ENCODE results near the gene MAGEH1.
"Not testable (repeated sequence)": the region's sequence is repeated elsewhere in the genome, so short reads cannot be mapped to it uniquely, and the experiment has no call there.

The MAGEH1 gene, protein sequence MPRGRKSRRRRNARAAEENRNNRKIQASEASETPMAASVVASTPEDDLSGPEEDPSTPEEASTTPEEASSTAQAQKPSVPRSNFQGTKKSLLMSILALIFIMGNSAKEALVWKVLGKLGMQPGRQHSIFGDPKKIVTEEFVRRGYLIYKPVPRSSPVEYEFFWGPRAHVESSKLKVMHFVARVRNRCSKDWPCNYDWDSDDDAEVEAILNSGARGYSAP

DNA sequence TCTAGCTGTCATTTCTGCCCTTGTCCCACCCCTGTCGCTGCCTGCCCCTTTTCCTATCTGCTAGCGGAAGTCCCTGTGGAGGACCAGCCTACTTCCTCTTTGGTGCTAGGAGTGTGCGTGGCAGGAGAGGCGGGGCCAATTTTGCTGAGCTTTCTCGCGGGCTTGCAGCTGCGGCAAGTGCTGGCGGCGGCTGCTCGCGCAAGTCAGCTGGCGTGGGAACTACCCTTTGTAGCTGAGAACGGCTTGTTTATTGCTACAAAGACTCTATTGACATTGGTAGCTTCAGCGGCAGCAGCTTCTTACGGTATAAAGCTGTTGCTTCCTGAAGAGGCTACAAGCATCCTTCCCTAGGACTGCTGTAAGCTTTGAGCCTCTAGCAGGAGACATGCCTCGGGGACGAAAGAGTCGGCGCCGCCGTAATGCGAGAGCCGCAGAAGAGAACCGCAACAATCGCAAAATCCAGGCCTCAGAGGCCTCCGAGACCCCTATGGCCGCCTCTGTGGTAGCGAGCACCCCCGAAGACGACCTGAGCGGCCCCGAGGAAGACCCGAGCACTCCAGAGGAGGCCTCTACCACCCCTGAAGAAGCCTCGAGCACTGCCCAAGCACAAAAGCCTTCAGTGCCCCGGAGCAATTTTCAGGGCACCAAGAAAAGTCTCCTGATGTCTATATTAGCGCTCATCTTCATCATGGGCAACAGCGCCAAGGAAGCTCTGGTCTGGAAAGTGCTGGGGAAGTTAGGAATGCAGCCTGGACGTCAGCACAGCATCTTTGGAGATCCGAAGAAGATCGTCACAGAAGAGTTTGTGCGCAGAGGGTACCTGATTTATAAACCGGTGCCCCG lies at the start of gene MAGEH1:
TSS of gene MAGEH1 (plus strand) at position 138 of the 843 bp plus-strand sequence. CDS start at position 386, 248 bp downstream.
- peak; percentile 62 to 71 for DNase-seq (ENCODE audit: low read depth in 2 of 2)

DNA sequence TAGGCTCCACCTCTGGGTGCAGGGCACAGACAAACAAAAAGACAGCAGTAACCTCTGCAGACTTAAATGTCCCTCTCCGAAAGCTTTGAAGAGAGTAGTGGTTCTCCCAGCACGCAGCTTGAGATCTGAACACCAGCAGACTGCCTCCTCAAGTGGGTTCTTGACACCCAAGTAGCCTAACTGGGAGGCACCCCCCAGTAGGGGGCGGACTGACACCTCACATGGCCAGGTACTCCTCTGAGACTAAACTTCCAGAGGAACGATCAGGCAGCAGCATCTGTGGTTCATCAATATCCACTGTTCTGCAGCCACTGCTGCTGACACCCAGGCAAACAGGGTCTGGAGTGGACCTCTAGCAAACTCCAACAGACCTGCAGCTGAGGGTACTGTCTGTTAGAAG lies 24.8 kb upstream of the MAGEH1 start:
- not testable (repeated sequence) for DNase-seq (ENCODE audit: low read depth in 2 of 2)

DNA sequence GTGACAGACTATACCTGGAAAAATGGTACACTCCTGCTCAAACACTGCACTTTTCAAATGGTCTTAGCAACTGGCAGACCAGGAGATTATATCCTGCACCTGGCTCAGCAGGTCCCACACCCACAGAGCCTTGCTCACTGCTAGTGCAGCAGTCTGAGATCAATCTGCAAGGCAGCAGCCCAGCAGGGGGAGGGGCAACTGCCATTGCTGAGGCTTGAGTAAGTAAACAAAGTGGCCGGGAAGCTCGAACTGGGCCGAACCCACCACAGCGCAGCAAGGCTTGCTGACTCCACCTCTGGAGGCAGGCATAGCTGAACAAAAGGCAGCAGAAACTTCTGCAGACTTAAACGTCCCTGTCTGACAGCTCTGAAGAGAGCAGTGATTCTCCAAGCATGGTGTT lies 8.5 kb upstream of the MAGEH1 start:
- not testable (repeated sequence) for DNase-seq (ENCODE audit: low read depth in 2 of 2)

DNA sequence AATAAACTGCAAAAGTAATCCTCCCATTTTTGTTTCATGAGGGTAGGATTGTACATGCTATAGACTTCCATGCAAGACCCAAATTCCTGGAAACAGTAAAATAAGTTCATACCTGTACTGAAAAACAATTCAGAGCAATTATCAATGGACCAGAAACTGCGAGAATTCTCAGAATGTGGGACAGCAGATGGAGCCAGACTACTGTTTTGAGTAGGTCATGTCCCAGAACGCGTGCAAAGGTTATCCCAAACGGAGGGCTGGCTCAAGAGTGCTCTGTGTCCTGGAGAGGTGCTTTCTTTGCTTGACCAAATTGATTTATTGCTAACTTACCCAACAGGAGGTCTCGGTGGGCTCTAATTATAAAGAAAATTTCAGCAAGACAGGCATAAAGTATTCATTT lies 1.7 kb upstream of the MAGEH1 start:
- DNase-seq (ENCODE audit: low read depth in 2 of 2), result no peak

DNA sequence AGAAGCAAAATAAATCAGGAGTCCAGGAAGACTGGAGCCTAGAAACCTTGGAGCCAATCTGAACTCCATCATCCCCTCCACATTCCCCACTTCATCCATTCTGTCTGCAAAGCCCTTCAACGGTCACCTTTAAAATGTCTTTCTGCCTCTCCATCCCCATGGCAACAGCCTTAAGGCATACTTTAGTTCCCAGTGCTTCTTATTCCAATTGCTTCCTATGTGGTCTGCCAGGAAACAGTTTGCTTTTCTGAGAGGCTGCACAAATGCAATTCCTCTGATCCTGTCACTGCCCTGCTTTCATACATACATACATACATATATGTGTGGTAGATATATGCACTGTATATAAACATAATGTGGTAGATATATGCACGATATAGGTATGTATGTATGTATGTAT lies 786 bp upstream of the MAGEH1 start:
- DNase-seq (ENCODE audit: low read depth in 2 of 2), result no peak

DNA sequence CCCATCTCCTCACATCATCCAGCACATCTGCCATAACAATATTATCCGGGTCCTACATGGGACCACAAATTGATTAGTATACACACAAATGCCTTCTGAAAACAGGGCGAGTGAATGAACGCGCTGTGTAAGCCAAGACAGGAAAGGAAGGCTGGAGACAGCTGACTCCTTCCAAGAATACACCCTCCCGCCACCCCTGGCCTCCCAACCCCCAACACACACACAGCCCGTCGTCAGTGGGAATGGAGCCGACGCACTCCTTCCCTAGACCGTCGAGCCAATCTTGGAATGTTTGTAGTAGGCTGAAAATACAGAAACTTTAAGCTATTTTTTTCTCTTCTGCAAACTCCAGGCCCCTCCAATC lies 319 bp upstream of the MAGEH1 start:
- DNase-seq (ENCODE audit: low read depth in 2 of 2), result no peak

DNA sequence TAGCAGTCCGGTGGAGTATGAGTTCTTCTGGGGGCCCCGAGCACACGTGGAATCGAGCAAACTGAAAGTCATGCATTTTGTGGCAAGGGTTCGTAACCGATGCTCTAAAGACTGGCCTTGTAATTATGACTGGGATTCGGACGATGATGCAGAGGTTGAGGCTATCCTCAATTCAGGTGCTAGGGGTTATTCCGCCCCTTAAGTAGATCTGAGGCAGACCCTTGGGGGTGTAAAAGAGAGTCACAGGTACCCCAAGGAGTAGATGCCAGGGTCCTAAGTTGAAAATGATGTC lies 852 bp downstream of the MAGEH1 start:
- no peak for DNase-seq (ENCODE audit: low read depth in 2 of 2)

DNA sequence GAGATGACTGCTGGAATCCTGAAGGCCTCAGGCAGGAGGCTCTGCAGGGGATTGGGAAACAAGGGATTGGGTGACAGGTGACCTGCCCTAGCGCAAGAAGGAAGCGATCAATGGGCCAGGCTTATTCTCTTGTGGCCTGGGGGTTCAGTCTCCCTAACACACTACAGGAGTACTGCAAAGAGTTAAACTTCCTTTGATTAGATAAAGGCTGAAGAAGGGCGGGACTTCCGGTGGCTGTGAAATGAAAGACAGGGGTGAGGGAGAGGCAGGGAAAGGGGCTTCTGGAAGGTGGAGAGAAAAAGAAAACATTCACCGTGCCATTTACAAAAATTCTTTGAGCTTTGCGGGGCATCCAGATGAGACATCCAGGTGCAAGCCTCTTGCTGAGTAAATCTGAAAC lies 3.8 kb downstream of the MAGEH1 start:
- DNase-seq (ENCODE audit: low read depth in 2 of 2), result not testable (repeated sequence)

DNA sequence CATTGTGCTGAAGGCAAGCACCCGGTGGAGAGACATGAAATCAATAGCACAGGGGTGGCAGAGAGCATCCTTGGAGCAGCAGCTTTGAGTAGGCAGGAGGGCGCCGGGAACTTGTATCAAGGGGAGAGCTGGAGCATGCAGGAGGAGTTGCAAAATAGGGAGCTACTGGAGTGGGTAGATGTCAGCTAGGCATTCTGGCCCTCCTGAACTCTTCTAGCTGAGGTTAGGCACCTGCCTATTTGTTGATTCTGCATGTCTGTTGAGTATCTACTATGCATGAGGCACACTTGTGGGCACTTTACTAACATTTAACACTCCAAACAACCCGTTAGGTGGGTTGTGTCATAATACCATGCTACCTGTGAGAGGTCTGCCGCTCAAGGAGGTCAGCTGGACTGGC lies 7.5 kb downstream of the MAGEH1 start:
- not testable (repeated sequence) for DNase-seq (ENCODE audit: low read depth in 2 of 2)

DNA sequence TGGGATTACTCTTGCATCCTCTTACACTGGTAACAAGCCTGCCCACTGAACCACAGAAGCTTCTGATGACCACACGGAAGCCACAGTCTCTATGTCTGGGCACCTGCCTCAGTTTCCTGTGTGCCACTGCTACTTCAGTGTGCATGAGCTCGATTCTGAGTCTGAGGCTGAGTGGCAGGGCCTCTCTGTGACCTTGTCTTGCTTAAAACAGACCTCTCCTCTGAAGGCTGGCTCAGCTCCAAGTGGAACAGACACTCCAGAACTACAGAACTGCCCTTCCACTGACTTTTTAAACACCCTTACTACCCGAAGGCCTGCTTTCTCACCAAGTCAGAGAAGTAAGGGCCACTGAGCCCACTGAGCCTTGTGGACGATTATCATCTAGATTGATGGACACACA lies 8.0 kb downstream of the MAGEH1 start:
- not testable (repeated sequence) for DNase-seq (ENCODE audit: low read depth in 2 of 2)

DNA sequence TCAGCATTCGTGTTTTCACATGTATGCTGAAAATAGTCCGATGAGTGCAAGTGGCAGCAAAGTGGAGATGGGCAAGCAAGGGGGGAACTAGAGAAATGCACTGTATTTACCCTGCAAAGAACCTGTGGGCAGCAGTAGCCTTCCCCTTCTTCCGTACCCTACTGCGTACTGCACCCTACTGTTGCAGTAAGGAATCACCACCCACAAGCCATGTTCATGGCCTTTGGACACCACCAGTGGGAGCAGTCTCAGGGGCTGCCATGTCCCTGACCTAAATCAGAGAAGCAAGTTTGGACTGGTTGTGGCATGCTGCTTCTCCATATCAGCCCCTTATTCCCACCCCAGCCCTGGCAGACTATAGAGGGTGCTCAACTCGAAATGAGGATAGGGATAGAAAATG lies 12.1 kb downstream of the MAGEH1 start:
- DNase-seq (ENCODE audit: low read depth in 2 of 2), result not testable (repeated sequence)

DNA sequence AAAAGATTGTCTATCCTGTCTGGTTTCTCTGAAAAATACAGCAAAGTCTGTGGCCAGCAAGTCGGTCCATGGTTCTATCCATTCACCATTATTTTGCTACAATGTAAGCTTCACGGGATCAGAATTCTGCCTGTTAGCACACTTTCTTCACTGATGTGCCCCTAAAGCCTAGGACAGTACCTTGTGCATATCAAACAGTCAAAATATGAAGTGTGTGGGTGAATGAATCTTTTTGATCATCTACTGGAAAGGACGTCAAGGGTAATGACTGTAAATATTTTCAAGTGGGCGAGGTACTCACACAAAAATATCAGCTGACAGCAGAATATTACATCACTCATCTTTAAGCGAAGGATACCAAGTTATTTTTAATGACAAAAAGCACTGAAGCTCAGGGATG lies 13.2 kb downstream of the MAGEH1 start:
- not testable (repeated sequence) for DNase-seq (ENCODE audit: low read depth in 2 of 2)

DNA sequence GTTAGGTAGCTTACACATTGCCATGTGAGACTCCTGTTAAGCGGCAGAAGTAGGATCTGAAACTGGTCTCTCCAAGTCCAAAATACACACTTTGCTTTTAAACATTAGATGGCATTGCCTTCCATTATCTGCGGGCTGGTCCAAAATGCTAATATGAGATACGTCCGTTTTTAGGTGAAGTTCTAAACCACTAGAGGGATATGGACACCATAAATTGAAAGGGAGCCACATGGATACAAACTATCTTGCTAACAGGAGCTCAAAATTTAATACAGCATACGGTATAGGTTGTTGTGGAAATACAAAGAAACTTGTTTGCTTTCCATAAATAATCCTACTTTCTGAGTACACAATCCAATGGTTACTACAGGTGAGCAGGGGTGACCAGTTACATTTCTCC lies 13.9 kb downstream of the MAGEH1 start:
- not testable (repeated sequence) for DNase-seq (ENCODE audit: low read depth in 2 of 2)

DNA sequence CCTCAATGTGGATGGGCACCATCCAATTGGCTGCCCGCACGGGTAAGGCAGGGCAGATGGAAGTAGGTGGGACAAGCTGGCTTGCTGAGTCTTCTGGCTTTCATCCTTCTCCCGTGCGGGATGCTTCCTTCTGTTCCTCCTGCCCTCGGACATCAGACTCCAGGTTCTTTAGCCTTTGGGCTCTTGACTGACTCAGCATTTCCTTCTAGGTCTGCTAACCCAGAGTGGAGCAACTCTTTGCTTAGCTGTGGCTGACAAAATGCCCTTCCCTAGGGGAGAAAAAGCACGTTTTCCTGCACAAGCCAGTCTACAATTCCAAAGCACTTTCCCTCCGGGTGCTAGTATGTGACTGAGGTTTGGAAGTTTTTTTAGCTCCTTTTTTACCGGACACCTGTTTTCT lies 28.0 kb downstream of the MAGEH1 start:
- not testable (repeated sequence) for DNase-seq (ENCODE audit: low read depth in 2 of 2)

DNA sequence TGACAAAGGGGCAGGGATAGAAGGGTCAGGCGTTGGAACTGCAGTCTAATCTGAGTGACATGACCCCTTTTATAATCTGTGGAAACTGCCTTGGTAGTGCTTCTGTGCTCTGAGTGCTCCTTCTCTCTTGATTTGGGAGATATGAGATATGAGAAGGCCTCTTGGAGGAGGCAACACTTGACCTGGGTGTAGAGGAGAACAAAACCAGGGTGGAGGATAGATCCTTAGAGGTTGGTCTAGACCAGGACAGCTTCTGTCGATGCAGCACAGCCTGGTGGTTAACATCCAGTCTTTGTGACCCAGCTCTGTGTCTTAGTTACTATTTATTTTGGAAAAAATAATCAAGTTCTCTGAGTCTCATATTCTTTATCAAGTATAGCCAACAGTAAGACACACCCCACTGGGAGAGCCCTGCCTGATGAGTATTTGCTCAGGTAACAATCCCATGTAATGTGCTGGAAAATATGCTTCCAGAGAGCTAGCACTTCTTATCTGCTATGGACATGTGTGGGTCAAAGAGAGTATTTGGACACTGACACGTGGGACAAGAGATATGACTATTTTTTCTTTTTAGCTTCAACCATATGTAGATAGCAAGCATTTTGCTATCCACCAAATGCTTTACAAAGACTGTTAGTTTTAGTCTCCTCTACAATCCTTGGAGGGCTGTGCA lies 28.6 kb downstream of the MAGEH1 start:
- DNase-seq (ENCODE audit: low read depth in 2 of 2), result no peak

DNA sequence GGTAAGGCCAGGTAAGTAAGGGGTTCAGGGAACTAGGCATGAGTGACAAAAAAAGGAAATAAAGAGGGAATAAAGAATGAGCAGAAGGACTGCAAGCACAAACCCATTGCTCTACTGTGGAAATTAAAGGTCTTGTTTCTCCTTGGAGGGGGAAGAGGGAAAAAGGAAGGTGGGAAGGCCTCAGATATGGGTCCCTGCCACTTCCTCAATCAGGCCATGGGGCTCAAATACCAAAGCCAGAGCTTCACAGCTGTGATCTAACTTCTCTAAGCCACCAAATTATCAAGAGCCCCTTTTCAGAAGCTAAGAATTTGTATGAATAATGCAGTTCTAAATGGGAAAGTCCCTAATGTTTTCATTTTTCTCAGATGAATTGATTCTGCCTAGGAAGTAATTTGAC lies 33.0 kb downstream of the MAGEH1 start:
- no peak for DNase-seq (ENCODE audit: low read depth in 2 of 2)

DNA sequence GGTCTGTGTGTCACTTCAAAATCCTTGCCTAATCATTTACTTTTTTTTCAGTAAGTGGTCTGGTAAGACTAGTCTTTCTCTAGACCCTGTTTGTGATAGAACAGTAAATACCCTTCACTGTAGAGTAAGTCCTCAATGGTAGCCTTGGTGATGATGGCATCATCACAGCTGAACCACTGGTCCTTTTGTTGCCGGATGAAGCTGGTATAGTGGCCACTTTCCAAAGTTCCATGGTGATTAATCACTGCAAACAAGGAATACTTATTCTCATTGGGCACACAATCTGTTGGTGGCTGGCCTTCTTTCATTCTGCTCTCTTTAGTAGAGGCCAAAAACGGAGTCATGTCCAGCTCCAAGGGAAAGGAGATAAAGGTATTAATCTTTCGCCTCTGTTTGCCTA lies 34.8 kb downstream of the MAGEH1 start:
- no peak for DNase-seq (ENCODE audit: low read depth in 2 of 2)

DNA sequence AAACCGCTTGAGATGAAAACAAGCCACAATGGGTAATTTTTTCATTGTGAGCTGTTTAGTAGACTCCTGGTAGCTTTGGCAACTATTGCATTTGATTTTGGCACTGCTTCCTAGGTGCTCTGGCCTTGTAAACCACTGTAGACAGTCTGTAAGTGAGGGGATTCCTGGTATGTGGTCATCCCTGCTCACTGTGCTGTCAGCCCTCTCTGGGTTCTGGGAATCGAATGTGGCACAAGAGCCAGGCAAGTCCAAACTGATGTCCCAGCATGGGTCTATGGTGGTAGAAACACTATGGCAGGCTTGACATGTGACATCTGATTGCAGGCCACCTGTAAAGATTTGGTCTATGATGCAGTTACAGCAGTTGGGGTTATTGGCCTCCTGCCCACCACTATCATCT lies 35.2 kb downstream of the MAGEH1 start:
- no peak for DNase-seq (ENCODE audit: low read depth in 2 of 2)

DNA sequence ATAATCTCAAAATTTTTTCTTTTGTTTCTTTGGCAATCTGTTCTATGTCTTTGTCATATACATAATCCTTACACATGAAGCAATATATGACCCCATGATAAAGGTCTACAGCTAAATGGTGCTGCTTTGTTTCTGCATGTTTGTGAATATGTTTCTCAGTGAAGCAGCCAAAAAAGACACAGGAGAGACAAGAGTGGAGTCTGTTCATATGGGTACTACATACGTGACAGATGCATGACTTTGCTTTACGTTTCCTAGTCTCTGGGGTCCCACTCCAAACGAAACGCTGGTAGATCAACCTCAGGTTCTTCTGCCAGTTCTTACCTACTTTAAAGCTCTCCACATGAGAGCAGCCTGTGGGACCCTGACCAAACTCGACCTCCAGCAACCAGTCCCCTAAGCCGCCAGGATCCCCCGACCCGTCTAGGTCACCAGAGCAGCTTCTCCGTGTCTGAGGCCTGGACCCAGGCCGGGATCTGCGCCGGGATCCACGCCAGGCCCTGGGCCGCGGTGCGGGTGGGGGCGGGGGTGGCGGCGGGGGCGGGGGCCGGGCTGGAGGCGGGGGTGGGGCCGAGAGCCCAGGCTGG lies 36.2 kb downstream of the MAGEH1 start:
- DNase-seq (ENCODE audit: low read depth in 2 of 2), result no peak

DNA sequence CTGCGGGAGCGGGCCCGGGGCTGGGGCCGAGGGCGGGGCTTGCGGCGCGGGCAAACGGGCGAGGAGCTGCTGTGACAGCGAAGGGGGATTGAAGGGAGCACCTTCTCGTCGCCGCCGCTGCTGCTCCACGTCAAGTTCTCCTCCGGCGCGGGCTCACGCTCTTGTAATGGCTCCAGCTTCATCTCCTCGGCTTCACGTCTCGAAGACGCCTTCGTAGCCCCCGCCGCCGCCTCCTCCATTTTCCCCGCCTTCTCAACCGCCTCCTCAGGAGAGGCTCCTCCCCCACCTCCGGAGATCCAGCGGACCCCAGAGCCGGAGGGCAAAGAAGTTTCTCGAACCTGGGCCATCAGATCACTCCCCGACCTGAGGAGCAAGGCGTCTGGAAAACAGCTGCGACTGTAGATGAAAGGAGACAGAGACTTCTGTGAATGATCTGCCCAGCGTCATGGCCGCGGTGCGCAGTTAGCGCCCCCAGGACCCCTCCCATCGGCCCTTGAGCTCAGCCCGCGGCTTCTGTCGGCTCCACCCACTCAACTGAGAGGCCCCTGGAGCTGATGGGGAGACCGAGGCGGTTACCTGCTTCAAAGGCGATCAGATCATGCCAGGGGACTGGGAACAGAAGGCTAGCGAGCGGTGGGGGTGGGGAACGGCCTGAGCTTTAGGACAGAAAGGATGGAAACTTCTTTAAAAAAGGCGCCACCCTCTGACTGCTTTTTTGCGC lies 36.8 kb downstream of the MAGEH1 start:
- DNase-seq (ENCODE audit: low read depth in 2 of 2), result peak; percentile 27 to 47

DNA sequence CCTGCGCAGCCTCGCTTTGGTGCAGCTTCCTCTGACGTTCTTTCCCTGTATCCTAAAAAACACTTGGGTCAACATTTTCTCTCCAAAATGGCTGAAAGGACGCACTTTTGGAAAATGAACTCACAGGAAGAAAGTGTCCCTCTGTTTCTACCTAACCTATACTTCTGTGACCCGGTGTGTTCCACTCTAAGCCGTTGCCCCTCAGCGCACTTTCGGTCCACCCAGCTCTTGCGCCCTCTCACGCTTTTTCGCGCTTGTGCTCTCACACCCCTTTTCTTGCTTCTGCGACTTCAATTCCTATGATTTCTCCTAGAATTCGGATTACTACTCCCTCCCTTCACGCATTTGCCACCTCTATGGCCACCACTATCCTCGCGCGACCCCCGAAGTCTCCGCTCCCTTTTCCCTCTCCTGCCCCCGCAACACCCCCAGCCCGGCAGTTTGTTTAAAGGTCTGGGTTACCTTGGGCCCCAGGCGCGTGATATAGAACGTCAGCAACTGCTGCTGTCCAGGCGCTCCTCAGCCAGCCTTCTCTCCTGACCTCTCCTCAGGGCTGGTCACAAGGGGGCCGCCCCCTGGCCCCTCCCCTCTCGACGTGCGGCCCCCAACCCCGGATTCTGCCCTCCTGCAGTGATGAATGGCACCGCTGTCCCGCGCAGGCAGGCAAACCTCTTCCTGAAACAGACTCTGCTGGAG lies 37.5 kb downstream of the MAGEH1 start, which contains the start of gene USP51:
TSS of gene USP51 (minus strand) at position 535 of the 696 bp plus-strand sequence. CDS start 909 bp downstream, outside the sequence.
- DNase-seq (ENCODE audit: low read depth in 2 of 2), result no peak
